HG03442 (cell line): ENCODE results near the gene PXT1.
A peak's percentile ranks its signal among the peaks of the same experiment; 100 is the strongest.
"Not testable (repeated sequence)": the region's sequence is repeated elsewhere in the genome, so short reads cannot be mapped to it uniquely, and the experiment has no call there.

Experiments
- ATAC-seq: cut with Tn5 transposase; IDR thresholded peaks from one replicate; pipeline ENCODE4 v1.9.1; 2021; ENCODE audit warnings: mild to moderate bottlenecking, moderate library complexity; ENCODE audit not compliant: unreplicated experiment

Gene PXT1

GRCh38 chr6:36444470-36444869 lies 1.8 kb upstream of the PXT1 start:
- ATAC-seq = no peak

- no peak for ATAC-seq
Measured at GRCh38 chr6:36443471-36444428, 1.1 kb upstream of the PXT1 start.

GRCh38 chr6:36442103-36442670 lies 467 bp downstream of the PXT1 start:
- no peak for ATAC-seq

- ATAC-seq = peak; percentile 64
Measured at GRCh38 chr6:36441307-36441894, 1.3 kb downstream of the PXT1 start.

GRCh38 chr6:36436466-36436865 lies 6.2 kb downstream of the PXT1 start:
- ATAC-seq = no peak

- no peak for ATAC-seq
Measured at GRCh38 chr6:36432151-36432671, 10.4 kb downstream of the PXT1 start.

GRCh38 chr6:36431197-36431596 lies 11.5 kb downstream of the PXT1 start:
- no peak for ATAC-seq

- no peak for ATAC-seq
Measured at GRCh38 chr6:36430351-36430750, 12.3 kb downstream of the PXT1 start.

- no peak for ATAC-seq
Measured at GRCh38 chr6:36428911-36429310, 13.7 kb downstream of the PXT1 start.

GRCh38 chr6:36426622-36427021 lies 16.0 kb downstream of the PXT1 start:
- ATAC-seq = no peak

GRCh38 chr6:36423101-36423824 lies 19.4 kb downstream of the PXT1 start:
- ATAC-seq = peak; percentile 93

- no peak for ATAC-seq
Measured at GRCh38 chr6:36422714-36423100, 19.9 kb downstream of the PXT1 start.

- no peak for ATAC-seq
Measured at GRCh38 chr6:36419310-36419709, 23.3 kb downstream of the PXT1 start.

- ATAC-seq = no peak
Measured at GRCh38 chr6:36418558-36418957, 24.1 kb downstream of the PXT1 start.

GRCh38 chr6:36414481-36414880 lies 28.2 kb downstream of the PXT1 start:
- no peak for ATAC-seq

- no peak for ATAC-seq
Measured at GRCh38 chr6:36413489-36414480, 28.9 kb downstream of the PXT1 start.

GRCh38 chr6:36409718-36410117 lies 32.9 kb downstream of the PXT1 start:
- ATAC-seq = not testable (repeated sequence)

- no peak for ATAC-seq
Measured at GRCh38 chr6:36404164-36404563, 38.5 kb downstream of the PXT1 start.

GRCh38 chr6:36402481-36402880 lies 40.2 kb downstream of the PXT1 start:
- ATAC-seq = no peak

- ATAC-seq = no peak
Measured at GRCh38 chr6:36399970-36400369, 42.7 kb downstream of the PXT1 start.
